Neural cell (in vitro differentiated cells): ENCODE measurements around the gene P2RY6. TPM values are rescaled to one million over a fixed set of nuclear protein-coding genes. Genes with fewer than 3 reads are reported as not detected.

ENCODE experiments used
- H2AFZ ChIP-seq: fragments of 200-600, 300-800 bp; sonication (generic), shearing (Covaris generic); 2 replicates; pipeline ENCODE4 v1.6.0; 2014; ENCODE audit warnings: low read depth, mild to moderate bottlenecking, antibody characterized with exemption, low read length, moderate library complexity
- H3F3A ChIP-seq: fragments of 200-600 bp; shearing (Covaris generic); 2 replicates; pipeline ENCODE4 v1.6.1; 2016; ENCODE audit warnings: mild to moderate bottlenecking, moderate library complexity, mixed read lengths, antibody characterized with exemption, low read length; ENCODE audit not compliant: insufficient read depth, poor library complexity, severe bottlenecking
- H3K27ac ChIP-seq: fragments of 200-600, 300-800 bp; sonication (generic), shearing (Covaris generic); 2 replicates; pipeline ENCODE4 v1.5.1; 2014; ENCODE audit warnings: mild to moderate bottlenecking, low read length, moderate library complexity
- H3K27me3 ChIP-seq: fragments of 300-800, 200-600 bp; sonication (generic), shearing (Covaris generic); 2 replicates; pipeline ENCODE4 v1.6.0; 2014; ENCODE audit warnings: mild to moderate bottlenecking, low read depth, low read length, moderate library complexity; ENCODE audit not compliant: insufficient read depth
- H3K36me3 ChIP-seq: fragments of 300-800, 200-600 bp; sonication (generic), shearing (Covaris generic); 2 replicates; pipeline ENCODE4 v1.5.1; 2014; ENCODE audit warnings: mild to moderate bottlenecking, antibody characterized with exemption, low read length, moderate library complexity; ENCODE audit not compliant: insufficient read depth
- H3K4me2 ChIP-seq: fragments of 300-800, 200-600 bp; sonication (generic), shearing (Covaris generic); 2 replicates; pipeline ENCODE4 v1.6.0; 2014; ENCODE audit warnings: mild to moderate bottlenecking, low read length
- H3K4me3 ChIP-seq: fragments of 300-800, 200-600 bp; sonication (generic), shearing (Covaris generic); 2 replicates; pipeline ENCODE4 v1.5.1; 2014; ENCODE audit warnings: mild to moderate bottlenecking, low read length, moderate library complexity
- H3K79me2 ChIP-seq: fragments of 200-600 bp; shearing (Covaris generic); replicated peaks from 2 replicates; pipeline ENCODE4 v1.6.0; 2014; ENCODE audit warnings: mild to moderate bottlenecking, low read length, moderate library complexity; ENCODE audit not compliant: insufficient read depth
- H3K9ac ChIP-seq: fragments of 300-800, 200-600 bp; sonication (generic), shearing (Covaris generic); 2 replicates; pipeline ENCODE4 v1.6.1; 2016; ENCODE audit warnings: mild to moderate bottlenecking, low read length, mixed read lengths
- H3K9me2 ChIP-seq: fragments of 200-600 bp; shearing (Covaris generic); 2 replicates; pipeline ENCODE4 v1.6.1; 2016; ENCODE audit warnings: mild to moderate bottlenecking, low read length, mixed read lengths; ENCODE audit not compliant: insufficient read depth
- H3K9me3 ChIP-seq: fragments of 200-600, 300-800 bp; sonication (generic), shearing (Covaris generic); 2 replicates; pipeline ENCODE4 v1.6.1; 2016; ENCODE audit warnings: mild to moderate bottlenecking, mixed run types, low read length, moderate library complexity, mixed read lengths
- H4K20me1 ChIP-seq: fragments of 200-600 bp; shearing (Covaris generic); 2 replicates; pipeline ENCODE4 v1.6.1; 2016; ENCODE audit warnings: mild to moderate bottlenecking, mixed run types; ENCODE audit not compliant: insufficient read depth
- EP300 ChIP-seq: fragments of 450-650 bp; conservative IDR thresholded peaks from 2 replicates; pipeline ENCODE4 v1.6.1; 2014; ENCODE audit warnings: antibody characterized with exemption, mild to moderate bottlenecking, moderate library complexity; ENCODE audit not compliant: poor library complexity, severe bottlenecking
- MXI1 ChIP-seq: fragments of 450-650 bp; conservative IDR thresholded peaks from 2 replicates; pipeline ENCODE4 v1.6.1; 2014; ENCODE audit warnings: antibody characterized with exemption, mild to moderate bottlenecking; ENCODE audit not compliant: poor library complexity, severe bottlenecking
- POLR2AphosphoS5 ChIP-seq: IDR thresholded peaks from 2 replicates; pipeline ENCODE4 v1.6.1; 2012
- SMC3 ChIP-seq: fragments of 450-650 bp; conservative IDR thresholded peaks from 2 replicates; pipeline ENCODE4 v1.6.1; 2014; ENCODE audit warnings: antibody characterized with exemption, mild to moderate bottlenecking, moderate library complexity; ENCODE audit not compliant: poor library complexity
- polyA plus RNA-seq: library from polyadenylated mRNA; depleted of rRNA; stranded (reverse); fragments of >200 nt; gene quantifications from 2 replicates; pipeline ENCODE4 v1.2.3, GENCODE V29; 2014
- TF ChIP-seq, protein P1 (sequence below): fragments of 450-650 bp; IDR thresholded peaks from 2 replicates; pipeline ENCODE4 v1.5.1; 2014; ENCODE audit warnings: antibody characterized with exemption, mild to moderate bottlenecking, moderate library complexity; ENCODE audit not compliant: poor library complexity, severe bottlenecking

Gene P2RY6
- polyA plus RNA-seq, 1 donor from 2014 or later = not detected

- Histone ChIP-seq H3K36me3 (no peaks in the 10 kb centered on the region), H2AFZ (no peak overlapping the region), H3K9me3 (no peaks in the 10 kb centered on the region), H3K9ac (no peak overlapping the region), H3K79me2 (peaks cover 7% of the 10 kb centered on the region), H3K4me3 (no peak overlapping the region), H3K9me2 (no peaks in the 10 kb centered on the region), H3K27me3 (no peaks in the 10 kb centered on the region), H3K27ac (no peak overlapping the region), H3K4me2 (no peak overlapping the region), H3F3A (no peaks in the 10 kb centered on the region), H4K20me1 (no peaks in the 10 kb centered on the region)
- TF ChIP-seq, protein P1, sequence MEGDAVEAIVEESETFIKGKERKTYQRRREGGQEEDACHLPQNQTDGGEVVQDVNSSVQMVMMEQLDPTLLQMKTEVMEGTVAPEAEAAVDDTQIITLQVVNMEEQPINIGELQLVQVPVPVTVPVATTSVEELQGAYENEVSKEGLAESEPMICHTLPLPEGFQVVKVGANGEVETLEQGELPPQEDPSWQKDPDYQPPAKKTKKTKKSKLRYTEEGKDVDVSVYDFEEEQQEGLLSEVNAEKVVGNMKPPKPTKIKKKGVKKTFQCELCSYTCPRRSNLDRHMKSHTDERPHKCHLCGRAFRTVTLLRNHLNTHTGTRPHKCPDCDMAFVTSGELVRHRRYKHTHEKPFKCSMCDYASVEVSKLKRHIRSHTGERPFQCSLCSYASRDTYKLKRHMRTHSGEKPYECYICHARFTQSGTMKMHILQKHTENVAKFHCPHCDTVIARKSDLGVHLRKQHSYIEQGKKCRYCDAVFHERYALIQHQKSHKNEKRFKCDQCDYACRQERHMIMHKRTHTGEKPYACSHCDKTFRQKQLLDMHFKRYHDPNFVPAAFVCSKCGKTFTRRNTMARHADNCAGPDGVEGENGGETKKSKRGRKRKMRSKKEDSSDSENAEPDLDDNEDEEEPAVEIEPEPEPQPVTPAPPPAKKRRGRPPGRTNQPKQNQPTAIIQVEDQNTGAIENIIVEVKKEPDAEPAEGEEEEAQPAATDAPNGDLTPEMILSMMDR = no peak
Measured at GRCh38 chr11:73346186-73346935, 74.2 kb downstream of the P2RY6 start.

- Histone ChIP-seq H3K9ac (no peak overlapping the region), H3K27me3 (no peaks in the 10 kb centered on the region), H3F3A (no peaks in the 10 kb centered on the region), H3K79me2 (peaks cover 7% of the 10 kb centered on the region), H2AFZ (no peak overlapping the region), H3K4me3 (no peak overlapping the region), H3K27ac (no peak overlapping the region), H3K36me3 (no peaks in the 10 kb centered on the region), H3K9me2 (no peaks in the 10 kb centered on the region), H3K9me3 (no peaks in the 10 kb centered on the region), H4K20me1 (no peaks in the 10 kb centered on the region), H3K4me2 (no peak overlapping the region)
- TF ChIP-seq MXI1 (no peak), EP300 (no peak), POLR2AphosphoS5 (no peak), SMC3 (no peak)
Measured at GRCh38 chr11:73347067-73347466, 74.9 kb downstream of the P2RY6 start.

Other genes starting within 250 kb of the P2RY6 start
- 40.8 and 44.0 TPM in 2 replicates for gene FCHSD2, start 130.0 kb upstream of the P2RY6 start, polyA plus RNA-seq
- not detected in 2 replicates for gene P2RY2, start 54.1 kb upstream of the P2RY6 start, polyA plus RNA-seq
- gene ARHGEF17, start 35.9 kb downstream of the P2RY6 start, polyA plus RNA-seq = 7.0 and 7.9 TPM in 2 replicates
- 12.4 and 13.0 TPM in 2 replicates for gene RELT, start 104.1 kb downstream of the P2RY6 start, polyA plus RNA-seq